Measurements from ENCODE around the gene B3GAT1.

DNA sequence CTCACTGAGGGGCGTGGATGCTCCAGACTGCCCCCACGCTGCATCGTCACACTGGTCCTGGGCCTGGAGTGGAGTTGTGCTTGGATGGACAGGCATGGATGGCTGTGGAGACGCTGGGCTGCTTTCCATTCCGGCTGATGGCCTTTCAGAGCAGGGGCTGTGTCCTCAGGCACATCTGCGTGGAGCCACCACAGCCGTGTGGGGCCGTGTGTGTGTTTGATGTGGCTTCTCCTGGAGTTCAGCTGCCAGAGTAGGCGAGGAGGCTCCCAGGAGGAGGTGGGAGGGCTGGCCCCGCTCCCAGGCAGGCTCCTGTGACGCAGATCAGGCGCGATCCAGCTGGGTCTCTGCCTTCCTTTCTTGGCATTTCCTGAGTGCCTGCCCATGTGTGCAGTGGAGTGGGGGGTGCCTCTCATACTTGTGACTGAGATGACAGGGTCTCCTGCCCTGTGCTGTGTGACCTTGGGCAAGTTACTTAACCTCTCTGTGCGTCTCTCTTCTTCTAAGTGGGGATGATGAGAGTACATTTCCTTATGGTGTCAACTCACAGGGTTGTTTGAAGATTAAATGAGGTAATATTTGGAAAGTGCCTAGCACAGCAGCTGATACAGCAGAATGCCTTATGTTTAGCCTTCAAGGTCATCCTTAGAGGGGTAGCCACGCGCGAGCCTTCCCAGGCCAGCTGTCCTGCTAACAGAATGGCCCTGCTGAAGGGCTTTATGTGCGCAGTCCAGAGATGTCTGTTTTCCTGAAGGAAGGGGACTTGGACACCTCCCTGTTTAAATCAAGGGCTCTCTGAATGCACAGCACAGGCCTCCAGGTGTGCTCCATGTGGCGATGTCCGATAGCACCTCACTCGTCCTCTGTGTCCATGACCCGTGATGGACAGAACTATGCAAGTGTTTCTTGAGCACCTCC is 46.8 kb downstream of the B3GAT1 start:
- TF ChIP-seq, protein P1, sequence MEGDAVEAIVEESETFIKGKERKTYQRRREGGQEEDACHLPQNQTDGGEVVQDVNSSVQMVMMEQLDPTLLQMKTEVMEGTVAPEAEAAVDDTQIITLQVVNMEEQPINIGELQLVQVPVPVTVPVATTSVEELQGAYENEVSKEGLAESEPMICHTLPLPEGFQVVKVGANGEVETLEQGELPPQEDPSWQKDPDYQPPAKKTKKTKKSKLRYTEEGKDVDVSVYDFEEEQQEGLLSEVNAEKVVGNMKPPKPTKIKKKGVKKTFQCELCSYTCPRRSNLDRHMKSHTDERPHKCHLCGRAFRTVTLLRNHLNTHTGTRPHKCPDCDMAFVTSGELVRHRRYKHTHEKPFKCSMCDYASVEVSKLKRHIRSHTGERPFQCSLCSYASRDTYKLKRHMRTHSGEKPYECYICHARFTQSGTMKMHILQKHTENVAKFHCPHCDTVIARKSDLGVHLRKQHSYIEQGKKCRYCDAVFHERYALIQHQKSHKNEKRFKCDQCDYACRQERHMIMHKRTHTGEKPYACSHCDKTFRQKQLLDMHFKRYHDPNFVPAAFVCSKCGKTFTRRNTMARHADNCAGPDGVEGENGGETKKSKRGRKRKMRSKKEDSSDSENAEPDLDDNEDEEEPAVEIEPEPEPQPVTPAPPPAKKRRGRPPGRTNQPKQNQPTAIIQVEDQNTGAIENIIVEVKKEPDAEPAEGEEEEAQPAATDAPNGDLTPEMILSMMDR (conservative IDR thresholded peaks at IDR 0.05; ENCODE audit: low read depth, low read length): no peak
- TF ChIP-seq EZH2 (IDR thresholded peaks at IDR 0.05; ENCODE audit: borderline replicate concordance, low read depth, low read length, poor library complexity, severe bottlenecking): no peak

Data from A673 (cell line).